ENCODE measurements around the gene DLG2.

DNA sequence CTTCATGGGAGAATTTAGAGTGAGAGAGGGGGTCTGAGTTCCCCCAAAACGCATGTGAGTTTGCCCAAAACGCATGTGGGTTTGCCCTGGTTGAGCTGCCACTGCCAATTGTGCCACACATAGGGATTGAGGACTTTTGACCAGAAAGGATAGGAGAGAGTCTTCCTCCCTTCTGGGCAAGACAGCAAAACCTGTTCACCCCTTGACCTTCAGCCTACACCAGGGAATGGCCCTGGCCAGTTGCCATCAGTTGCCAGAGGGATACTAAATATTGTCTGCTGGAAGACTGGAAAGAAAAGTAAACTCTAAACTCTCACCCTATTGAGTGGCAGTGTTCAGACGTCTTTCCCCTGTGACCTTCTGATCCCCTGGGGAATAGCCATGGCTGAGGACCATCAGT lies 363.8 kb downstream of the DLG2 start:
- TF ChIP-seq CTCF (IDR thresholded peaks at IDR 0.05; ENCODE audit: extremely low read depth in 1 of 2, insufficient read depth in 1 of 2, low read depth in 1 of 2, low read length in 2 of 2) (no peak), MYC (IDR thresholded peaks at IDR 0.05; ENCODE audit: low read depth, low read length) (no peak), POLR2AphosphoS5 (IDR thresholded peaks at IDR 0.05; ENCODE audit: insufficient read depth, low read depth, low read length) (no peak), MAX (IDR thresholded peaks at IDR 0.05; ENCODE audit: insufficient read depth, insufficient read length) (no peak), POLR2A (IDR thresholded peaks at IDR 0.05; ENCODE audit: low read depth, low read length) (no peak), EZH2 (IDR thresholded peaks at IDR 0.05; ENCODE audit: borderline replicate concordance, low read depth, low read length, severe bottlenecking) (no peak), FOS (IDR thresholded peaks at IDR 0.05; ENCODE audit: borderline replicate concordance, insufficient read depth, low read length) (no peak), JUN (IDR thresholded peaks at IDR 0.05; ENCODE audit: borderline replicate concordance, insufficient read depth, insufficient read length, low read depth) (no peak)
